ENCODE measurements around the gene CSTPP1.

CSTPP1 gene

GRCh38 chr11:47005441-47005840 is 68.9 kb downstream of the CSTPP1 start:
- no peak overlapping the region for H3K4me3 ChIP-seq (ENCODE audit: low read depth, low read length)
- H3K4me1 ChIP-seq (ENCODE audit: control insufficient read depth, insufficient read depth, low read length, unreplicated experiment), result peaks cover 20% of the 10 kb centered on the region
- H3K27ac ChIP-seq (ENCODE audit: low read depth, low read length), result 0 out of 2 replicates have a peak overlapping the region, but pooled peaks have one; percentile 8
- no peaks in the 10 kb centered on the region for H3K36me3 ChIP-seq (ENCODE audit: insufficient read depth, low read length)
- H3K27me3 ChIP-seq (ENCODE audit: insufficient read depth, low read length), result no peaks in the 10 kb centered on the region
- no peak overlapping the region for H2AFZ ChIP-seq (ENCODE audit: low read length, unreplicated experiment)
- H3K79me2 ChIP-seq (ENCODE audit: control insufficient read depth, insufficient read depth, low read length, unreplicated experiment), result no peaks in the 10 kb centered on the region

- Histone ChIP-seq H3K79me2 (ENCODE audit: control insufficient read depth, insufficient read depth, low read length, unreplicated experiment) (no peaks in the 10 kb centered on the region), H2AFZ (ENCODE audit: low read length, unreplicated experiment) (no peak overlapping the region), H3K27me3 (ENCODE audit: insufficient read depth, low read length) (no peaks in the 10 kb centered on the region), H3K27ac (ENCODE audit: low read depth, low read length) (no peak overlapping the region), H3K4me1 (ENCODE audit: control insufficient read depth, insufficient read depth, low read length, unreplicated experiment) (peaks cover 20% of the 10 kb centered on the region), H3K36me3 (ENCODE audit: insufficient read depth, low read length) (no peaks in the 10 kb centered on the region), H3K4me3 (ENCODE audit: low read depth, low read length) (no peak overlapping the region)
Observed at GRCh38 chr11:47007579-47007978, 71.0 kb downstream of the CSTPP1 start.

DNA sequence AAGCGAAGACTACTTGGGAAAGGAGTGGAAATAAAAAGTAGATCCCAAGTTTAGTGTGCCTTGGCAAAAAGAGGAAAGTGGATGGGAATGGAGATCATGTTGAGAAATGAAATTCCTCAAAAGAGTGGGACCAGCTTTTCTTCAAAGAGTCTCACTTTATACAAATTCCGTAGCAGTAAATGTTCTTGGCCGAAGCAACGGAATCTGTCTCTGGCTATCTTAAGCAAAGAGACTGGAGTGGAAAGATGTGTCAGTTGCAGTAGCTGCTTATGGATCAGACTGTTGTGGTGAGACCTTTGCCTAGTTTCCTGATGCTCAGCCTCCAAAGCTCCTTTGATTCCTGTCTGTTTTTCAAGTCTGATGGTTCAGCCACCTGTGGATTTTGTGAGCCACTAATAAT is 73.6 kb downstream of the CSTPP1 start:
- H2AFZ ChIP-seq (ENCODE audit: low read length, unreplicated experiment), result no peak overlapping the region
- H3K4me3 ChIP-seq (ENCODE audit: low read depth, low read length), result no peak overlapping the region
- H3K27me3 ChIP-seq (ENCODE audit: insufficient read depth, low read length), result no peaks in the 10 kb centered on the region
- H3K27ac ChIP-seq (ENCODE audit: low read depth, low read length), result no peak overlapping the region
- H3K36me3 ChIP-seq (ENCODE audit: insufficient read depth, low read length), result no peaks in the 10 kb centered on the region
- no peaks in the 10 kb centered on the region for H3K79me2 ChIP-seq (ENCODE audit: control insufficient read depth, insufficient read depth, low read length, unreplicated experiment)
- peaks cover 3% of the 10 kb centered on the region for H3K4me1 ChIP-seq (ENCODE audit: control insufficient read depth, insufficient read depth, low read length, unreplicated experiment)

- Histone ChIP-seq H3K4me1 (ENCODE audit: control insufficient read depth, insufficient read depth, low read length, unreplicated experiment) (no peaks in the 10 kb centered on the region), H3K27ac (ENCODE audit: low read depth, low read length) (no peak overlapping the region), H2AFZ (ENCODE audit: low read length, unreplicated experiment) (no peak overlapping the region), H3K79me2 (ENCODE audit: control insufficient read depth, insufficient read depth, low read length, unreplicated experiment) (no peaks in the 10 kb centered on the region), H3K4me3 (ENCODE audit: low read depth, low read length) (no peak overlapping the region), H3K27me3 (ENCODE audit: insufficient read depth, low read length) (no peaks in the 10 kb centered on the region), H3K36me3 (ENCODE audit: insufficient read depth, low read length) (no peaks in the 10 kb centered on the region)
Observed at GRCh38 chr11:47014097-47014496, 77.5 kb downstream of the CSTPP1 start.

GRCh38 chr11:47018637-47019036 is 82.1 kb downstream of the CSTPP1 start:
- Histone ChIP-seq H3K4me3 (ENCODE audit: low read depth, low read length) (no peak overlapping the region), H3K27ac (ENCODE audit: low read depth, low read length) (no peak overlapping the region), H3K27me3 (ENCODE audit: insufficient read depth, low read length) (no peaks in the 10 kb centered on the region), H3K79me2 (ENCODE audit: control insufficient read depth, insufficient read depth, low read length, unreplicated experiment) (no peaks in the 10 kb centered on the region), H3K36me3 (ENCODE audit: insufficient read depth, low read length) (no peaks in the 10 kb centered on the region), H2AFZ (ENCODE audit: low read length, unreplicated experiment) (no peak overlapping the region), H3K4me1 (ENCODE audit: control insufficient read depth, insufficient read depth, low read length, unreplicated experiment) (no peaks in the 10 kb centered on the region)

- no peaks in the 10 kb centered on the region for H3K4me1 ChIP-seq (ENCODE audit: control insufficient read depth, insufficient read depth, low read length, unreplicated experiment)
- H3K79me2 ChIP-seq (ENCODE audit: control insufficient read depth, insufficient read depth, low read length, unreplicated experiment), result no peaks in the 10 kb centered on the region
- H3K36me3 ChIP-seq (ENCODE audit: insufficient read depth, low read length), result no peaks in the 10 kb centered on the region
- no peak overlapping the region for H3K4me3 ChIP-seq (ENCODE audit: low read depth, low read length)
- H2AFZ ChIP-seq (ENCODE audit: low read length, unreplicated experiment), result no peak overlapping the region
- no peaks in the 10 kb centered on the region for H3K27me3 ChIP-seq (ENCODE audit: insufficient read depth, low read length)
- H3K27ac ChIP-seq (ENCODE audit: low read depth, low read length), result no peak overlapping the region
Observed at GRCh38 chr11:47020793-47021526, 84.4 kb downstream of the CSTPP1 start.

- no peak overlapping the region for H3K27ac ChIP-seq (ENCODE audit: low read depth, low read length)
- no peak overlapping the region for H2AFZ ChIP-seq (ENCODE audit: low read length, unreplicated experiment)
Observed at GRCh38 chr11:47021527-47021818, 84.9 kb downstream of the CSTPP1 start.

DNA sequence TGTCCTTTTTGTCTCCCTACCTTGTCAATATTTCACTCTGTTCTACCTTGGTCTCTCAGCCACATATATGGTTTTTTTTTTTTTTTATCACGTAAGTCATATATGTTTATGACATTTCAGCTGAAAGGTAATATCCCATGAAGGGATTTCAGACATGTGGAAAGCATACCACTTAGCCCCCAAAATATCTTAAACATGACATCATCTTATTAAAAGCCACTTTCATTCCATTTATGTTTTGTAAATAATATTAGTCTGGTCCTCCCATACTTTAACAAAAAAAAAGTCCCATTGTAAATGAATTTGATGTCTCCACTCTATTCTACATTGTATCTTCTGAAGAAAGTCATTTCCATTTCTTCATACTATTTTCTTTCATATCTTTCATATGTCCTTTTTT is 85.4 kb downstream of the CSTPP1 start:
- H3K79me2 ChIP-seq (ENCODE audit: control insufficient read depth, insufficient read depth, low read length, unreplicated experiment), result no peaks in the 10 kb centered on the region
- H2AFZ ChIP-seq (ENCODE audit: low read length, unreplicated experiment), result no peak overlapping the region
- no peak overlapping the region for H3K27ac ChIP-seq (ENCODE audit: low read depth, low read length)
- H3K36me3 ChIP-seq (ENCODE audit: insufficient read depth, low read length), result no peaks in the 10 kb centered on the region
- H3K4me1 ChIP-seq (ENCODE audit: control insufficient read depth, insufficient read depth, low read length, unreplicated experiment), result no peaks in the 10 kb centered on the region
- H3K27me3 ChIP-seq (ENCODE audit: insufficient read depth, low read length), result no peaks in the 10 kb centered on the region
- H3K4me3 ChIP-seq (ENCODE audit: low read depth, low read length), result no peak overlapping the region

More at GRCh38 chr11:47021527-47021818, 84.9 kb downstream of the CSTPP1 start:
- H3K4me1 ChIP-seq (ENCODE audit: control insufficient read depth, insufficient read depth, low read length, unreplicated experiment), result no peaks in the 10 kb centered on the region
- H3K36me3 ChIP-seq (ENCODE audit: insufficient read depth, low read length), result no peaks in the 10 kb centered on the region
- no peaks in the 10 kb centered on the region for H3K27me3 ChIP-seq (ENCODE audit: insufficient read depth, low read length)
- no peak overlapping the region for H3K4me3 ChIP-seq (ENCODE audit: low read depth, low read length)
- no peaks in the 10 kb centered on the region for H3K79me2 ChIP-seq (ENCODE audit: control insufficient read depth, insufficient read depth, low read length, unreplicated experiment)

- H3K4me3 ChIP-seq (ENCODE audit: low read depth, low read length), result no peak overlapping the region
- no peak overlapping the region for H3K27ac ChIP-seq (ENCODE audit: low read depth, low read length)
- no peaks in the 10 kb centered on the region for H3K36me3 ChIP-seq (ENCODE audit: insufficient read depth, low read length)
- no peaks in the 10 kb centered on the region for H3K79me2 ChIP-seq (ENCODE audit: control insufficient read depth, insufficient read depth, low read length, unreplicated experiment)
- no peaks in the 10 kb centered on the region for H3K27me3 ChIP-seq (ENCODE audit: insufficient read depth, low read length)
- no peaks in the 10 kb centered on the region for H3K4me1 ChIP-seq (ENCODE audit: control insufficient read depth, insufficient read depth, low read length, unreplicated experiment)
- H2AFZ ChIP-seq (ENCODE audit: low read length, unreplicated experiment), result no peak overlapping the region
Observed at GRCh38 chr11:47028195-47029093, 91.9 kb downstream of the CSTPP1 start.

GRCh38 chr11:47033439-47033838 is 96.9 kb downstream of the CSTPP1 start:
- H3K79me2 ChIP-seq (ENCODE audit: control insufficient read depth, insufficient read depth, low read length, unreplicated experiment), result no peaks in the 10 kb centered on the region
- H3K27ac ChIP-seq (ENCODE audit: low read depth, low read length), result no peak overlapping the region
- no peak overlapping the region for H3K4me3 ChIP-seq (ENCODE audit: low read depth, low read length)
- no peak overlapping the region for H2AFZ ChIP-seq (ENCODE audit: low read length, unreplicated experiment)
- no peaks in the 10 kb centered on the region for H3K4me1 ChIP-seq (ENCODE audit: control insufficient read depth, insufficient read depth, low read length, unreplicated experiment)
- H3K27me3 ChIP-seq (ENCODE audit: insufficient read depth, low read length), result no peaks in the 10 kb centered on the region
- no peaks in the 10 kb centered on the region for H3K36me3 ChIP-seq (ENCODE audit: insufficient read depth, low read length)

GRCh38 chr11:47034091-47034490 is 97.5 kb downstream of the CSTPP1 start:
- Histone ChIP-seq H3K27me3 (ENCODE audit: insufficient read depth, low read length) (no peaks in the 10 kb centered on the region), H3K36me3 (ENCODE audit: insufficient read depth, low read length) (no peaks in the 10 kb centered on the region), H3K79me2 (ENCODE audit: control insufficient read depth, insufficient read depth, low read length, unreplicated experiment) (no peaks in the 10 kb centered on the region), H3K4me1 (ENCODE audit: control insufficient read depth, insufficient read depth, low read length, unreplicated experiment) (no peaks in the 10 kb centered on the region), H3K4me3 (ENCODE audit: low read depth, low read length) (no peak overlapping the region), H2AFZ (ENCODE audit: low read length, unreplicated experiment) (no peak overlapping the region), H3K27ac (ENCODE audit: low read depth, low read length) (no peak overlapping the region)
